Stimulated activated CD8-positive, alpha-beta memory T cell treated with anti-CD3 and anti-CD28 coated beads, Interleukin-7, amount 100 ng/mL, for 4 hours (primary cell): Measurements from ENCODE around the gene POU2AF2.
"Not testable (repeated sequence)": the region's sequence is repeated elsewhere in the genome, so short reads cannot be mapped to it uniquely, and the experiment has no call there.

Experiments
- DNase-seq, 2 donors: peaks; one replicate each; pipeline ENCODE4 v3.0.0-alpha.2; 2020; ENCODE audit warnings: low read depth in 2 of 2

Gene POU2AF2, protein sequence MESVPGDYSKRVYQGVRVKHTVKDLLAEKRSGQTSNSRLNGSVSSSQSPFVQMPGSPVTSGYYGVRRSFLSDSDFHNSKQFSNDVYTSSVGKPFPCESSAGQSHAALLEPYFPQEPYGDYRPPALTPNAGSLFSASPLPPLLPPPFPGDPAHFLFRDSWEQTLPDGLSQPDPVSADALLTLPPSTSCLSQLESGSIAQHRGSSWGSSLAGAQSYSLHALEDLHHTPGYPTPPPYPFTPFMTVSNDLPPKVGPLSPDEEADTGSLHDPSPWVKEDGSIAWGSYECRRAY

GRCh38 chr11:111245425-111245824 lies at the start of gene POU2AF2:
TSS of gene POU2AF2 (plus strand) at chr11:111245725. CDS start at chr11:111245854, 129 bp downstream.
- no peak for DNase-seq

GRCh38 chr11:111200010-111200534 lies 45.5 kb upstream of the POU2AF2 start:
- no peak for DNase-seq

DNA sequence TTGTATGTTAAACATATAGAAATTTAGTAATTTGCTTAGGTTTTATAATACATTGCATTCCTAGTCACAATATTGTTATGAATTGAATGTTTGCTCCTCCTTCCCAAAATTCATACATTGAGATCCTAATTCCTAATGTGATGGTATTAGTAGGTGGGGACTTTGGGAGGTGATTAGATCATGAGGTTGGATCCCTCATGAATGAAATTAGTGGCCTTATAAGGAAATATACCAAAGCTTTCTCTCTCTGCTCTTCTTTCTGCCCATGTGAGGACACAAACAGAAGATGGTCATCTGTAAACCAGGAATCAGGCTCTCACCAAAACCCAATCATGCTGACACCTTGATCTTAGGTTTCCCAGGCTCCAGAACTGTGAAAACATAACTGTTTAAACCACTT lies 41.3 kb upstream of the POU2AF2 start:
- no peak for DNase-seq

DNA sequence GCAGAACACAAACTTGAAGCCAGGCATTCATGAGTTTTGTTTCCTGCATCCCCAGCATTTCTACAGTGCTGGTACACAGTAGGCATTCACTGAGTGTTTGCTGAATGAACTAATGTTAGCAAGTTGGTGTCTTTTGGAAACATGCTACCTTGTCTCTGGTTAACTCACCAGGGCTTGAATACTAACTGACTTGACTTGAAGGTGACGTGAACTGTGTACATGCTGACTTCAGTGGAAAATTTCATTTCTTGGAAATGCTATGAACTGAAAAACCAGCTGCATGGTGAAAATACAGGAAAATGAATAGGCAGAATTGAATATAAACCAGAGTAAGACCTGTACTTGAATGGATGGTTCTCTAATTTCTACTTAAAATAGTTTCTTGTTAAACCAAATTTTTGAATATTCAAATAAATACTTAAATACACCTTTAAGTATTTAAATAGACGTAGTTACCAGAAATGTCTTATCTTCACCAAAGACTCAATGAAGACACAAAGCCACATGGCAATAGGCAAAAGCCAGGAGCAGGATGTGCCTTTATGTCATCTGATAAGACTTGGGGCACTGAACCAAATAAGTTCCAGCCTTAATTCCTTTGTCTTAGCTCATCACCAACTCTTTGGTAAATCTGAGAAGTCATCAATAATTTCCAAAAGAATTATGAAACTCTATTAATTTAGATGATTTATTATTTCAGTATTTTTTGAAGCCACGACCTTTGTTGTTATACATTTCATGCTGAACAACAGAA lies 39.7 kb upstream of the POU2AF2 start:
- DNase-seq, result no peak

DNA sequence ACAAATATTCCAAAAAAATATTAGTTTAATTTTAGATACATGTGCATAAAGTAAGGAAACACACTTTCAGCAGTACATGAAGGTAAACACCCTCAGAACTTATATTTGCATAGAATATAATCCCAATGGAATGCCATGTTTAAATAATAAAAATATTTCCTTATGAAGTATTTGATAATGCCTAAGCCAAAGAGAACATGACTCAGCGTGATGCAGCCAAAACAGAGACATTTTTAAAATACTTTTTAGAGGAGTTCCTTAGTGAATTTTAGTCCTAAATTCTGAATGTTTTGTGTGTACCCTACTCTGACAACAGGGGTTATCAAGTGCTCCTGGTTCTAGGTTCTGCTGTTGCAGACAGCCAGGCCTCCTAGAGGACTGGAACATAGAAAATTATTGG lies 39.1 kb upstream of the POU2AF2 start:
- DNase-seq, result no peak

- no peak for DNase-seq
These were observed 38.3 kb upstream of the POU2AF2 start for GRCh38 chr11:111207213-111207612.

GRCh38 chr11:111209543-111210355 lies 35.8 kb upstream of the POU2AF2 start:
- no peak for DNase-seq

DNA sequence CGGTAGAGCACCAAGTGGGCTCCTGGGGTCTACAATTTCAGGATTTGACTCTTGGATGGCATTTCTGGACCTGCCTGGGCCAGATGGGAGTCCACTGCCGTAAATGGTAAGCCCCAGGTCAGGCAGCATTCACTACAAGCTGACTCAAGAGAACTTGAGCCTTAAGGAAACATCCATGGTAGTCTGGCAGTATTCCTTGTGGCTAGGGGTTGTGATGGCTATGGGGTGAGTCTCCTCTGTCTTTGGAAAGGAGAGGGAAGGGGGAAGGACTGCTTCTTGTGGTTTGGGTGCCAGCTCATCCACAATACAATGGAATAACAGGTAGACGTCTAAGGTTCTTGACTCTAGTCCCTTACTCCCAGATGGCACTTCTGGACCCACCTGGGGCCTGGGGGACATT lies 32.3 kb upstream of the POU2AF2 start:
- no peak for DNase-seq

- DNase-seq, result no peak
These were observed 24.8 kb upstream of the POU2AF2 start for GRCh38 chr11:111220721-111221120.

- DNase-seq, result no peak
These were observed 24.3 kb upstream of the POU2AF2 start for GRCh38 chr11:111221208-111221607.

DNA sequence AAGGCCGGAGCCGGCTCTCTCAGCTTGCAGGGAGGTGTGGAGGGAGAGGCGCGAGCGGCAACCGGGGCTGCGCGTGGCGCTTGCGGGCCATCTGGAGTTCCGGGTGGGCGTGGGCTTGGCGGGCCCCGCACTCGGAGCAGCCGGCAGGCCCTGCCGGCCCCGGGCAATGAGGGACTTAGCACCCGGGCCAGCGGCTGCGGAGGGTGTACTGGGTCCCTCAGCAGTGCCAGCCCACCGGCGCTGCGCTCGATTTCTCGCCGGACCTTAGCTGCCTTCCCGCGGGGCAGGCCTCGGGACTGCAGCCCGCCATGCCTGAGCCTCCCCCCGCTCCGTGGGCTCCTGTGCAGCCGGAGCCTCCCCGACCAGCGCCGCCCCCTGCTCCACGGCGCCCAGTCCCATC lies 23.6 kb upstream of the POU2AF2 start:
- DNase-seq, result not testable (repeated sequence)

GRCh38 chr11:111222821-111223455 lies 22.6 kb upstream of the POU2AF2 start:
- DNase-seq, result not testable (repeated sequence)

DNA sequence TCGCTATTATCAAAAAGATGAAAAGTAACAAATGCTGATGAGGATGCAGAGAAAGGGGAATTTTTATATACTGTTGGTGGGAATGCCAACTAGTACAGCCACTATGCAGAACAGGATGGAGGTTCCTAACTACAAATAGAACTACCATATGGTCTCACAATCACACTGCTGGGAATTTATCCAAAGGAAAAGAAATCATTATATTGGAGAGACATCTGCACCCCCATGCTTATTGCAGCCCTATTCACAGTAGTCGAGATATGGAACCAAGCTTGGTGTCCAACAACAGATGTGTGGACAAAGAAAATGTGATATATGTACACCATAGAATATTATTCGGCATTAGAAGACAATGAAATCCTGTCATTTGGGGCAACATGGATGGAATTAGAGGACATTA lies 19.6 kb upstream of the POU2AF2 start:
- no peak for DNase-seq

DNA sequence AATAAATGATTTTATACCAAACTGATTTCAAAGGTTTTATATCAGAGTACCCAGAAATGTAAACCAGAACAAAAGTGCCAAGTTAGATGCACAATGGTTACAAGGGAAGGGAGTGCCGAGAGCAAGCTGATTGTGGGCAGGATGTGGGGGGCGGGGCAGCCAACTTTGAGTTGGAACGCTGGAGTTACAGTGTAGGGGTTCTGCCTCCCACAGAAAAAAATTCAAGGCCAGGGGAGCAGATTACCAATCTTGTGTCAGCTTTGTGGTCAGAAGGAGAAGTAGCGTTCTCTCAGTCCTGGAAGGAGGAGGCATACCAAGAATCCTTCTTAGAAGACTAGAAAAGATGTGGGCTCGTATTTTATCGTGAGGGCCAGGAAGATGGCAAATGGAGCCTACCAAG lies 15.9 kb upstream of the POU2AF2 start:
- DNase-seq, result no peak

- DNase-seq, result no peak
These were observed 15.4 kb upstream of the POU2AF2 start for GRCh38 chr11:111230122-111230465.

DNA sequence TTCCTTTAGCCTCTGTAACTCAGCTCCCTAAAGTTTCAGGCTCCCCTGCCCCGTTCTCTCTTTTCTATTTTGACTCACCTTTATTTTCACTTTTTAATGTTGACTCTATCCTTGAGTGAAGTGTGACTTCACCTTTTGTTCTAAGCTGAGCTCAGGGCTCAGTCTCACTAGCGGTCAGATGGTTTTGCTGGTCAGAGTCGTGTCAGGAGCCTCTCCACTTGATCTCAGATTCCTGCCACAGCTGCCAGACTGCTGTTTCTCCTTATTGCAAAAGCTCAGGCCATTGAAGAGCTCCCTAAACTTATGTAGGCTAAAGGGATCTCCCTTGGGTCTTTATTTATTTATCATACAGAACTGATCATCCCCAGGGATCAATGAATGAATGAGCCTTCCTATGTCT lies 13.7 kb upstream of the POU2AF2 start:
- no peak for DNase-seq

DNA sequence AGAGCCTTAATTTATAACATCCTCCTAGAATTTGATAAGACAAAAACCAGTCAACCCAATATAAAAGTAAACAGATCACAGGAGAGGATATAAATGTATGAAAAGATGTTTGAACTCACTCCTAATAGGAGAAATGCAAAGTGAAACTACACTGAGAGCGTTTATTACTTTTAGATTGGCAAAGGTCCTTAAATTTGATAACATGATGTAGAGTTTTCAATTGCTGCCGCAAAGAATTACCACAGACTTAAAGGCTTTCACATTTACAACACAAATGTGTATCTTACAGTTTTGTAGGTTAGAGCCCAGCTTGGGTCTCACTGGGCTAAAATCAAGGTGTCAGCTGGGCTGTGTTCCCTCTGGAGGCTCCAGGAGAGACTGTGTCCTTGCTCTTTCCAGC lies 9.1 kb upstream of the POU2AF2 start:
- DNase-seq, result no peak

- no peak for DNase-seq
These were observed 7.6 kb upstream of the POU2AF2 start for GRCh38 chr11:111237926-111238325.

DNA sequence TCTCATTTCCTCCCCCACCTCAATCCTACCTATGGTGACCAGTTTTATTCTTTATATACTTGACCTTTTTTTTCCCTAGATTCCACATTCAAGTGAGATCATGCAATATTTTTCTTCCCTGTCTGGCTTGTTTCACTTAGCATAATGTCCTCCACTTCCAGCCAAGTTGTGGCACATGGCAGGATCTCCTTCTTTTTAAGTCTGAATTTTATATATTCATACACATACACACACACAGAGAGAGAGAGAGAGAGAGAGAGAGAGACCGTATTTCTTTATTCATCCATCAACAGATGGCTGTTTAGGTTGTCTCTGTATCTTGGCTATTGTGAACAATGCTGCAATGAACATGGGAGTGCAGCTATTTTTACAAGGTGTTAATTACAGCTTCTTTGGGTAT lies 1.4 kb downstream of the POU2AF2 start:
- DNase-seq, result no peak

DNA sequence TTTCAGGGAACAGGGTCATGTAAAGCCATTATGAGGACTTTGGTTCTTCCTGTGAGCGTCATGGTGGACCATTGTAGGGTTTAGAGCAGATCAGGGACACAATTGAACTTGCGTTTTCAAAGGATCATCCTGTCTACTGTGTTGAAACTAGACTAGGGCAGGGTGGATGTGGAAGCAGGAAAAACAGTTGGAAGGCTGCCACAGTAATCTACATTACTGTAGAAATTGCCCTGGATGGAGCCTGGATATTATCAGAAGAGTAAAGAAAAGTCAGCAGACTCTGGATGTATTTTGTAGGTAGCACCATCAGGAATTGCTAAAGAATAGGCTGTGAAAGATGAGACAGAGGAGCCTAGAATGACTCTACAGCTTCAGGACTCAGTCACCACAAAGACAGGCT lies 5.4 kb downstream of the POU2AF2 start:
- DNase-seq, result no peak

GRCh38 chr11:111253131-111253530 lies 7.6 kb downstream of the POU2AF2 start:
- DNase-seq, result no peak

DNA sequence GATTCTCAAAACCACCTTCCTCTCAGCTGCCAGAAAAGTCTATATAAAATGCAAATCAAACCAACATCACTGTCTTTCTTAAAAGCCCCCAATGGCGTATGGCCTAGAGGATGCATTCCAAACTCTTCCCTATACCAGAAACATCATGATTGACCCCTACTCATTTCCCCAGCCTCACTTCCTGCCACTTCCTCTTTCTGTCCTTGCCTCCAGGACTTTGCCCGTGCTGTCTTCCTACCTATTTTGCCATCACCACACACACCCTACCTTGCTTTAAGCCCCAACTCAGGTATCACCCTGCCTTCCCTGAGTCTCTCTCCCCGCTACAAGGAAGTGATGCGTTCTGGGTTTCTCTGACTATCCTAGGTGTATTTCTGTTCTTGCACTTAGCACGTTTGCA lies 8.1 kb downstream of the POU2AF2 start:
- DNase-seq, result no peak
